Fibroblast of skin of right quadriceps (primary cell): ENCODE data around the gene KYAT1.
A peak's percentile ranks its signal among the peaks of the same experiment; 100 is the strongest.

Experiments
- DNase-seq: peaks from one replicate; pipeline ENCODE4 v3.0.0-alpha.2; 2013

KYAT1 gene

DNA sequence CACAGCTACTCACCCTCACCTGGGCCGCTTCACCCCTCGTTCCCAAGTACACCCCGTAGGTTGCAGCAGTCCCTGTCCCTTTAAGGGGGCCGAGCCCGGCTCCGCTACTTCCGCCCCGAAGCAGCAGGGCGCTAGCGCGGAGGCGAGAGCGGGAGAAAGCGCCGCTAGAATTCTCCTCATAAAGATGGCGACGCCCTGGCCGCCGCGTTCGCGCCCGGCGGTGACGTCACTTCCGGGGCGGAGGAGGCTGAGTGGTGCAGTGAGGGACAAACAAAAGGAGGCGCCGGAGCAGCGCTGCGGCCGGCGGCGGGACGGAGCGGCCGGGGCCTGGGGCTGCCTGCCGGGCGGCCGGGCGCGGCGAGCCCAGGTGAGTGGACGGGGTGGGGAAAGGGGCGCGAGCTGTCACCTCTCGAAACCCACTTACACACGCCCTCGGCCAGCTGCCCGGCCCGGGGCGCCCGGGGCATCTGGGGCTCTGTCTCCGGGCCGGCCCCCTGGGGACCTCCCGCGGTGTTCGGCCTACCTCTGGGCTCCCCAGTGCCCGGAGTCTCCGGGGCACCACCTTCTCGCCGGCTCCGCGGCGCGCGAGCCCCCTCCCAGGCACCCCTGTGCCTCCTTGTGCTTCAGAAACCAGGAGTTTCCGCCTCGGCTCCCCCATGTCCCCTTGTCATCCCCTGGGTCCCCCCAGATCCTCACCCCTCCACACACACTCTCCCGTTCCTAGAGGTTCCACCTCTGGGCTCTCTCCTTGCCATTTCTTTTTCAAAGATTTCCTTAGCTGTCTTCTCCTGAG lies at the start of gene KYAT1, which contains the start of gene LRRC8A:
Gene KYAT1 (minus strand): TSS at position 67 of the 793 bp plus-strand sequence. CDS start 36,545 bp downstream, outside the sequence.
Gene LRRC8A (plus strand): TSS at position 250 of the 793 bp plus-strand sequence. CDS start 25,032 bp downstream, outside the sequence.
- peak; percentile 96 for DNase-seq

DNA sequence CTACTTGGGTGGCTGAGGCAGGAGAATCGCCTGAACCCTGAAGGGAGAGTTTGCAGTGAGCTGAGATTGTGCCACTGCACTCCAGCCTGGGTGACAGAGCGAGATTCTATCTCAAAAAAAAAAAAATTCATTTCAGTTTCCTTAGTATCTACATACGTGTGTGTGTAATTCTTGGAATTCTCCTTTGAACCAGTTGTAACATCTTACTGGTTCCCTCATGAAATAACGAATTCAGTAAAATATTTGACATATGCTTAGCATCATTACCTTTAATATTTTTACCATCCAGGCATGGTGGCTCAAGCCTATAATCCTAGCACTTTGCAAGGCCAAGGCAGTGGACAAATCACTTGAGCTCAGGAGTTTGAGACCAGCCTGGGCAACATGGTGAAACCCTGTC lies 47.8 kb upstream of the KYAT1 start:
- DNase-seq, result no peak

DNA sequence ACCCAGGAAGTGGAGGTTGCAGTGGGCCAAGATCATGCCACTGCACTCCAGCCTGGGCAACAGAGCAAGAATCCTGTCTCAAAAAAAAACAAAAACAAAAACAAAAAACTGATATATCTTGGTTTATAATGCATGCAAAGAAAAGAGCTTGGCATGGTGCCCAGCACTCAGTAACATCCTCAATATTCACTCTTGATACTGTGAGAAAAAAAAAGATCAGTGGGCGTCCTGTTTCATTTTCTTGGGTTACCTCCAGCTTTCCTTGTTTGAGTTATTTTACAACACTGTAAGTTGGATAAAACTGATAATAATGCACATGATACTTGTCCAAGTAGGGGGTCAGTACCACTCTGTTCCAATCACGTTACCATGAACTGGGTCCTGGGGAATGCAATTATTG lies 46.9 kb upstream of the KYAT1 start:
- no peak for DNase-seq

DNA sequence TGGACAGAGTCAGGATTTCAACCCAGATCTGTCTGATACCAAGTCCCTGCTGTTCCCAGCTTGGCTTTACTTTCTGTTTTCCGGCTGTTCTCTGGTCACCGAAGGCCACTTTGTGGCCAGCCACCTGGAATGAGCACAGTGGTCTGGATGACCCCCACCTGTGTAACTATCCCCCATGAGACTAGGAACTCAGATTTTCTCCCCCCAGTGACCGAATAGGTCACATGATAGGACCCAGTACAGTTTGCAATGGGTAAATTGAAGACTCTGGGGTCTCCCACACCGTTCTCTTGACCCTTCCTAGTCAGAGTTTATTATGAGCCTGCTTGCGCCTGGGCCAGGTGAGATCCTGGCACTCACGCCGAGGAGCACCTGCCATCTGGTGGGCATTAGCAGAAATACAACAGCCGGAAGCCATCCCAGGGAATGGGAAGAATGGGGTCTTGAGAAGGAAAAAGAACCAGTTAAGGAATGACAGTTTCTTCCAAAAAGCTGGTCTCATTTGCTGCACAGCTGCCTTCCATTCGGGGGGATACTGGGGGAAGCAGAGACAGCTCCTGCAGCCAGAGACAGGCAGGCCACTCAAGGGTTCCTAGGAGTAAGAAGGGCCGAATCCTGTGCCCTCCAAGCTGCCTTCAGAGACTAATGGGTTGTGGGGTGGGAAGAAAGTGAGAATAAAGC lies 46.1 kb upstream of the KYAT1 start:
- peak; percentile 43 for DNase-seq

DNA sequence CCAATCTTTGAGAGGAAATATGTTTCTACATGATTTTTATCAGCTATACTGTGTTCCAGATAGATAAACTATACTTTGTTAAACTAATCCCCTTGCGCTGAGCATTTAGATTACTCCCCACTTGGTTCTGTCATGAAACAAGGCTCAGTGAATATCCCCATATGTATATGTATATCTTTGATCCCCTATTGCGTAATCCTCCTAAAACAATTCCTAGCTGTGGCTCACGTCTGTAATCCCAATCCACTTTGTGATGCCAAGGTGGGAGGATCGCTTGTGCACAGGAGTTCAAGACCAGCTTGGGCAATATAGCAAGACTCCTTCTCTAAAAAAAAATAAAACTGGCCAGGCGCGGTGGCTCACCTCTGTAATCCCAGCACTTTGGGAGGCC lies 41.7 kb upstream of the KYAT1 start:
- no peak for DNase-seq

DNA sequence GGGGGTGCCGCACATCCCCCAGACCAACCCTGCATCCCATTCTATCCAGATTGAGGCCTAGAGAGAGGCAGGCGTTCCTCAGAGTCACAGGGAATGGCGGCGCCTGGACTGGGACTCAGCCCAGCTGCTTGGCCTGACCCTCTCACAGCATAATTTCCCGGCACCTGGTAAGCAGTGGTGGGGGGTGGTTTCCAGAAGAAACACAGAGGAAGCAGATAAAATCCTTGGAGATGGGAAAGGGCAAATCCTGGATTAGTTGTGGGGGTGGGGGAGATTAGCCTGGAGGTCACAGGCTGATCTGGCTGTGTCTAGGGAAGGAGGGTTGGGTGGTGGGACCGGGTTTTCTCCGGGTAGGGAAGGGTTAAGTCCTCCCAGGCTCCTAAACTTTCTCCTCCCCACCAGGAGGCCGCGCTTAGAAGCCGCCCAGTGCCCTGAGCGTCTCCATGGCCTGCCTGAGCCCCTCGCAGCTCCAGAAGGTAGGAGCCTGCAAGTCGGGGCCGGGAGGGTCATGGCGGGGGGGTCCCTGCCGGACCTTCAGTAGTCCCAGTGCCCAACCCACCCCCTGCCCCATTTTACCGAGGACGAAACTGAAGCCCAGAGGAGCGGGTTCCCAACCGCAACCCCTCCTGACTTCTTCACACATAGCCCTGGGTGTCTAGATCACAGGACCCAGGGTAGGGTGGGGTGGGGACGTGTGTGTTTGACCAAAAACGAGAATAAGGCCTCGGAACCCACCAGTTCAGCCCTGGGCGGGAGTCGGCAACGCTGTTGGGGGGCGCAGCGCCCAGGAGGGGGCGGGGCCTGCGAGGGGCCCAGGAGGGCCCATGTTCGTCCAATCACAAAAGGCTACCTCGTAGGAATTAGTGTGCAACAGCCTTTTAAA lies 40.4 kb upstream of the KYAT1 start:
- peak; percentile 72 for DNase-seq

DNA sequence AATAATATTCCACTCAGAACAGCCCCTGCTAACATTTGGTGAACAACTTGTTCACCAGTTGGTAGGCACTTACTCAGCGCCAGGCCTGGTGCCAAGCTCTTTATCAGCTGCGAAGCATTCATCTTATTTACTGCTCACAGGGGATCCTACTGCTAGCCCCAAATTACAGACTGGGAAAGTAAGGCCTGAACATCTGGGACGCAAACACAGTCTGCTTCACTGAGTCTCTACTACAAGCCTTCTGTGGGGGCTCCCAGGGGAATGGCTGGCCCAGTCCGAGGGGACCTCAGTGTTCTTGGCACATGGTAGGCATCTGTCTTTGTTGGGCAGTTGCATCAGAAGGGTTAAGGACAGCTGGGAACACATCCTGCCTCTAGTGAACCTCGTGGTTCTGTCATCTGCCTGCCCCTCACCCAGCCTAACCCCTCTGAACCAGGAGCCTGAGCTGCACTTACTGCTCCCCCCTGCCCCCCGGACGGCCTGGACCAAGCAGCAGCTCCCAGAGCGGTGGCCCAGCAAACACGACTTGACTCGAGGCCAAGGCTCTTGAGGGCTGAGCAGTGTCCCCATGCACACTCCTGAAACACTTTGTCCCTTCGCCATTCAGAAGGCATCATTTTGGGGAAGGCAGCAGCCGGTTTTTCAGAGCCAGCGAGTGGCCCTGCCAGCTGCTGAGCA lies 38.8 kb upstream of the KYAT1 start, which contains the start of gene PHYHD1:
Gene PHYHD1 (plus strand): TSS at position 602 of the 678 bp plus-strand sequence. CDS start 1,342 bp downstream, outside the sequence.
- DNase-seq, result peak; percentile 72

DNA sequence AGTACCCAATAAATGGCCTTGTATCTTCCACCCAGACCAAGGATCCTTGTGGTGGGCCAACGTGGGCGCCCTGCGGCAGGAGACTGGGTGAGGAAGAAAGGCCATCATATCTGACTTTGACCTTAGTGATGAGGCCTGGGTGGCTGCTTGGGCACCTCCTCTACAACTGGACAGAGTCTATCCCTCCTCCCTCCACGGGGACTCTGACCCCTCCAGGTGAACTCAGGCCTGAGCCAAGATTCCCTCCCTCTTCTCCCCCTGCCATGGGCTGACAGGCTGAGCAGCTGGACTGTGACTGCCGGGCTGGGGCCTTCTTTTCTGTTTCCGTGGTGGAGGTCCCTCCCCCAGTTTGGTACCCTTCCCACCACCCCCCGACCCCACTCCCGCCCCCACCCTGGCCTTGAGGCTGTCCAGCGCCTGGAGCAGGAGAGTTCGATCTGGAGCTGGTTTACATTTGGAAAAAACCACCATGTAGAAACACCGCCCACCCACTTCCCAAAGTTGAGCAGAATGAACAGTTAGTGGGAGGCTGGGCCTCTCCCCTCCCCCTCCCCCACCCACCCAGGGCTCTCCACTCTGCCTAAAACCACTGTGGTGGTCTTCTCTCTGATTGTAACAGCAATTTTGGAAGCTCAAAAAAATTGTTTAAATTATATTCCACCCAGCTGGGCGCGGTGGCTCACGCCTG lies 37.8 kb upstream of the KYAT1 start:
- DNase-seq, result no peak

DNA sequence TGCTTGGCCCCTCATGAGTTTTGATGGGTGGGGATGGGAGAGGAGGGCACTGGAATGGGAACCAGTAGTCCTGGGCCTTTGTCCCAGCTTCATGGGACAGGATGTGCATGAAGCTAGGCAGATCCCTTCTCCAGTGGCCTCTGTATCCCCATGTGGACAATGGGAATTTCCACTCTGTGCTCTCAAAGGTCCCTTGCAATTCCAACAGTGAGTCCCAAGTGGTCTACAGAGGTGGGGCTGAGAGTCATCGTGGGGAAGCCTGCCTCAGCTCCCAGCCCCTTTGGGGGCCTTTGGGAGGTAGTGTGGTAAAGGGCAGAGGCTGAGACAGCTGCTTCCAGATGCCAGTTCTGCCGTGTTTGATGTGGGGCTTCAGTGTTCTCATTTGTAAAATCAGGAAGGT lies 37.2 kb upstream of the KYAT1 start:
- DNase-seq, result no peak

DNA sequence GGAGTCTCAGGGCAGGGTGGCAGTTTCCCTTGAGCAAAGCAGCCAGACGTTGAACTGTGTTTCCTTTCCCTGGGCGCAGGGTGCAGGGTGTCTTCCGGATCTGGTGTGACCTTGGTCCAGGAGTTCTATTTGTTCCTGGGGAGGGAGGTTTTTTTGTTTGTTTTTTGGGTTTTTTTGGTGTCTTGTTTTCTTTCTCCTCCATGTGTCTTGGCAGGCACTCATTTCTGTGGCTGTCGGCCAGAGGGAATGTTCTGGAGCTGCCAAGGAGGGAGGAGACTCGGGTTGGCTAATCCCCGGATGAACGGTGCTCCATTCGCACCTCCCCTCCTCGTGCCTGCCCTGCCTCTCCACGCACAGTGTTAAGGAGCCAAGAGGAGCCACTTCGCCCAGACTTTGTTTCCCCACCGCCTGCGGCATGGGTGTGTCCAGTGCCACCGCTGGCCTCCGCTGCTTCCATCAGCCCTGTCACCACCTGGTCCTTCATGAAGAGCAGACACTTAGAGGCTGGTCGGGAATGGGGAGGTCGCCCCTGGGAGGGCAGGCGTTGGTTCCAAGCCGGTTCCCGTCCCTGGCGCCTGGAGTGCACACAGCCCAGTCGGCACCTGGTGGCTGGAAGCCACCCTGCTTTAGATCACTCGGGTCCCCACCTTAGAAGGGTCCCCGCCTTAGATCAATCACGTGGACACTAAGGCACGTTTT lies 35.5 kb upstream of the KYAT1 start:
- DNase-seq, result peak; percentile 58

DNA sequence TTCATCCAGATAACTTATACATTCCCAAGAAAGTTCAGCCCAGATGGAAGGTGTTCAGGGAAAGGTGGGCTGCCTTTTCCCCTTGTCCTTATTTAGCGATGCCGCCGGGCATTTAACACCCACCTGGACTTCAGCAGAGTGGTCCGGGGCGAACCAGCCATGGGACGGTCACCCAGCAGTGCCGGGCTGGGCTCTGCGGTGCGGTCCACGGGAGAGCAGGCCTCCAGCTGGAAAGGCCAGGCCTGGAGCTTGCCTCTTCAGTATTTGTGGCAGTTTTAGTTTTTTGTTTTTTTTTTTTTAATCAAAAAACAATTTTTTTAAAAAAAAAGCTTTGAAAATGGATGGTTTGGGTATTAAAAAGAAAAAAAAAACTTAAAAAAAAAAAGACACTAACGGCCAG lies 35.0 kb upstream of the KYAT1 start:
- DNase-seq, result no peak

DNA sequence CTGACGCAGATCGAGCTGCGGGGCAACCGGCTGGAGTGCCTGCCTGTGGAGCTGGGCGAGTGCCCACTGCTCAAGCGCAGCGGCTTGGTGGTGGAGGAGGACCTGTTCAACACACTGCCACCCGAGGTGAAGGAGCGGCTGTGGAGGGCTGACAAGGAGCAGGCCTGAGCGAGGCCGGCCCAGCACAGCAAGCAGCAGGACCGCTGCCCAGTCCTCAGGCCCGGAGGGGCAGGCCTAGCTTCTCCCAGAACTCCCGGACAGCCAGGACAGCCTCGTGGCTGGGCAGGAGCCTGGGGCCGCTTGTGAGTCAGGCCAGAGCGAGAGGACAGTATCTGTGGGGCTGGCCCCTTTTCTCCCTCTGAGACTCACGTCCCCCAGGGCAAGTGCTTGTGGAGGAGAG lies 34.5 kb upstream of the KYAT1 start:
- no peak for DNase-seq

DNA sequence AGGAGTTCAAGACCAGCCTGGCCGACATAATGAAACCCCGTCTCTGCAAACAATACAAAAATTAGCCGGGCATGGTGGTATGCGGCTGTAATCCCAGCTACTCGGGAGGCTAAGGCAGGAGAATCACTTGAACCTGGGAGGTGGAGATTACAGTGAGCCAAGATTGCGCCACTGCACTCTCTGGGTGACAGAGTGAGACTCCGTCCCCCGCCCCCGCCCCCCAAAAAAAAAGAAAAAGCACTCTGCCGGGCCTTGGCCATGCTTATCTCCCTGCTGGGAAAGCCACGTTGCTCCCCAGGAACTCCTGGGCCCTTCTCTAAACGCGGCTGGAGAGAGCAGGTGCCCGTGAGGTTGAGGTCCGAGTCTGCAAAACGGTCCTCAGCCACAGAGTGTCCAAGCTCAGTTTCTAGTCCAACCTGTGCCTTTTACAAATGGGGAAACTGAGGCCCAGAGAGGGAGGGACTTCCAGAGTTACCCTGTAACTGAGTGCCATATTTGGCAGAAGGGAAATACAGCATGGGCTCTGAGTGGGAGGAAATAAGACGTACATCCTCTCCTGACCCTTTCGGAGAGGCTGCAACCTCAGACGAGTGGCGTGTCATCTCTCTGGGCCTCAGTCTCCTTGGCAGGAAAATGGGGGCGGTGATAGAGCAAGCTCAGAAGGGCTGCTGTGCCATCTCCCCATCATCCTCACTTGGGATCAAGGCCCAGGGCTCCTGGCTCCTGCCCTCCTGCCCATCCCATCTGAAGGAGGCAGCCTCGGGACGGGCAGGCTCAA lies 32.4 kb upstream of the KYAT1 start:
- DNase-seq, result no peak

DNA sequence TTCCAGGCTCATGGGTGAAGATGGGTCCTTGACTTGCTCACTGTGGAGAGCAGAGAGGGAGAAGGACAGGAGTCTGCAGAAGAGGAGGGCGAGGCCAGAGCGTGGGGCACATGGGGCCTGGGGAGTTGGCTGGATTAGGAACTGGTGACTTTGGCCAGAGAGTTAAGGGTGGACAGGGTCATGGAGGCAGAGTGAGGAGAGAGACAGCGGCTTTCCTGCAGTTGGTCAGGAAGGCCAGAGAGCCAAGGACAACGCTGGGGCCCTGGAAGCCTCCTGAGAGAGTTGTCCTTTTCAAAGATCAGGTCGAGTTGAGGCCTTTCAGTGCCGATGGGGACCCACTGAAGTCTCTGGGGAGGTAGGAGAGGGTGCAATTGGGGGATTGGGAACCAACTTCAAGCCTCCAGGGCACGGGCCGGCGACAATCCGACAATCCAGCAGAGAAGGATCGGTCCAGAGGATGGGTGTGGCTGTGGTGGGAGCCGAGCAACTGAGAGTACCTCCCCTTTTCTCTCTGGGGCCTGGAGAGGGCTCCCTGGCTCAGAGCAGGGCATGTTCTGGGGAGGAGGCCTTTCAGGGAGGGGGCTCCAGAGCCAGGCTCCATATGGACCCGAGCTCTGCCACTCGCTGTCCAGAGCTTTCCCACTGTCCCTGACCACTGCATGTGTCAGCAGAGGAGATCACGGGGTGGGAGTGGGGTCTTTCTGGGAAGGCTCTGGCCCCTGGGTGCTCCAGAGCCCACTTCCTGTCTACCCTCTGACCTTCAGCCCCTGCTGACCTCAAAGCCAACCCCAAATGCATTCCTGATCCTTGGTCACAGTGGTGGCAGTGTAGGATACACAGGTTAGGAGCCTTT lies 31.5 kb upstream of the KYAT1 start:
- no peak for DNase-seq

DNA sequence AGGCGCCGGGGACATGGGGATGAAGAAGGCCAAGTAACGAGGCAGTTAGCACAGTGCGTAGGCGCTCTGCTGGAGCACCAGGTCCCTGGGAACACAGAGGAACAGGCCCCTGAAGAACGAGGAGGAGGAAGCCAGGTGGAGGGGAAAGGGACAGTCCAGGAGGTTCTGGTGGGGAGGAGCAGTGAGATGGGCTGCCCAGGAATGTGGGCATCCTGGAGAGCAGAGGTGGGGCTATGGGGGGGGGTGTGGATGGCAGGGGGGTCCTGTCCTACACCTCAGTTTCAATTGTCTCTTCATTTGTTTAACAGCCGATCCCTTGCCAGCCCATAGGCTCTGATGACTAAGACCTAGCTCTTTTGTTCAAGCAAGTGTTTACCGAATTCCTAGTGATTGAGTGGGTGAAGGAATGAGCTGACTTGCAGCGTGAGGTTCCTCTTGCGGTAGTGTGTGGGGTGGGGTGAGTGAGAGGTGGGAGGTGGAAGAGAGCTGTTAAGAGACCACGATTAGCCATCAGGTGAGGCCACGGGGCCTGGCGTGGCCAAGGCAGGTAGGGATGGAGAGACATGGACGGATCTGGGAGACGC lies 30.6 kb upstream of the KYAT1 start:
- peak; percentile 91 for DNase-seq

DNA sequence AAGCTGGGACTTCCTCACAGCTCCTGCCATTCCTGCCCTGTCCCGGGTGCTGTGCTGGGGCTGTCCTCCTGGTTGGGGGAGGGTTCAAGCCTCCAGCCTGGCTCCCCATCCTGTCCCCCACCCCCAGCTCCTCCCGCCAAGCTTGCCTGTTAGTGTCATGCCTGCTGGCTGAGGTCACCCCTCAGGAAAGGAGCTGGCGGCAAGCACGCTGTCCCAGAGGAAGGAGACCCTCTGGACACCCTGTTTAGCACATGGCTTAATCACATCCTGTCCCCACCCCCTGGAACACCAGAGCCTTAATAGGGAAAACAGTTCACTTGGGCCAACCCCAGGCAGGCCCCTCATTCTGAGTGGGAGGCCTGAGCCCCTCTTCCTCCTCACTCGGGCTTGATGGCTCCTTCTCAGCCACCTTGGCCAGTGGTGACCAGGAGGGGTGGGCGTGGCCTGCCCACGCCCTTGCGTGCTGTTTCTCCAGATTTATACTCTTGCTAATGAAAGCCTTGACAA lies 29.8 kb upstream of the KYAT1 start:
- peak; percentile 93 for DNase-seq

DNA sequence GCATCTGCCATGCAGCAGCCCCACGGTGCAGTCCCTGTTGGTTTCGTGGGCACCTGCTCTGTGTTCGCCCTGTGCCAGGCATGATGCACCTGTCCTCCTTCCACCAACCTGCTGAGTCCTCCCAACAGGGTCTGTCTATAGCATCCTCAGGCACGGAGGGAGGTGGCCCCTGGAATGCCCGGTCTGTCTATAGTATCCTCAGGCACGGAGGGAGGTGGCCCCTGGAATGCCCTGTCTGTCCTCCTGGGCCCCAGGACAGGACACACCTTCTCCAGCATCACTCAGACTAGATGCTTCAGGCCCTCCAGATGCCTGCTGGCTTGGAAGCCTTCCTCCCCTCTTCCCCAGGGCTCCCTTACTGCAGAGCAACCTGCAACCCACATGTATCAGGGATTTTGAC lies 29.2 kb upstream of the KYAT1 start:
- no peak for DNase-seq

DNA sequence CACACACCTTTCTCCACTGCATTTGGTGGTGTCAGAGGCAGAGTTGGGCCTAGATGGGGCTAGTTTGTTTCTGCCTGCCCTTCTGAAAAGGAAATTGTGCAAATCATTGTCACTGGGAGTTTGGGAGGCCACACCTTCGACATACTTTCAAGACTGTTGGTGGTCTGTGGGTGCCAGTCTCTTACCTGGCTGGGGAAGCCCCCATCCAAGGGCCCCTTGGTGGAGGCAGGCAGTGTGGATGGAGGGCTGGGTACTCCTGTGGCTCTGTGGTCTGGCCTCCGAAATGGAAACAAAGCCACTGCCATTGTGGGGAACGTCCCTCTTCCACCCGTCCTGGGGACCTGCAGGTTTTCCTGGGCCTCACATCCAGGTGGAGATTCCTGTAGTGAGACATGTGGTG lies 28.1 kb upstream of the KYAT1 start:
- no peak for DNase-seq

DNA sequence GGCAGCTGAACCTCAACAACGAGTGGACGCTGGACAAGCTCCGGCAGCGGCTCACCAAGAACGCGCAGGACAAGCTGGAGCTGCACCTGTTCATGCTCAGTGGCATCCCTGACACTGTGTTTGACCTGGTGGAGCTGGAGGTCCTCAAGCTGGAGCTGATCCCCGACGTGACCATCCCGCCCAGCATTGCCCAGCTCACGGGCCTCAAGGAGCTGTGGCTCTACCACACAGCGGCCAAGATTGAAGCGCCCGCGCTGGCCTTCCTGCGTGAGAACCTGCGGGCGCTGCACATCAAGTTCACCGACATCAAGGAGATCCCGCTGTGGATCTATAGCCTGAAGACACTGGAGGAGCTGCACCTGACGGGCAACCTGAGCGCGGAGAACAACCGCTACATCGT lies 26.6 kb upstream of the KYAT1 start:
- no peak for DNase-seq
